PC-3 (cell line): ENCODE data around the gene LOXHD1.

Experiments
- EZH2 ChIP-seq: fragments of 300-600 bp; sonication (generic); IDR thresholded peaks from one replicate; pipeline ENCODE4 v1.6.1; 2017; ENCODE audit warnings: antibody characterized with exemption, mild to moderate bottlenecking, low read length; ENCODE audit not compliant: unreplicated experiment
- TF ChIP-seq, protein P1 (sequence below): fragments of 300-600 bp; sonication (generic); conservative IDR thresholded peaks from 2 replicates; pipeline ENCODE4 v1.5.1; 2017; ENCODE audit warnings: antibody characterized with exemption, low read depth, mild to moderate bottlenecking, low read length

DNA sequence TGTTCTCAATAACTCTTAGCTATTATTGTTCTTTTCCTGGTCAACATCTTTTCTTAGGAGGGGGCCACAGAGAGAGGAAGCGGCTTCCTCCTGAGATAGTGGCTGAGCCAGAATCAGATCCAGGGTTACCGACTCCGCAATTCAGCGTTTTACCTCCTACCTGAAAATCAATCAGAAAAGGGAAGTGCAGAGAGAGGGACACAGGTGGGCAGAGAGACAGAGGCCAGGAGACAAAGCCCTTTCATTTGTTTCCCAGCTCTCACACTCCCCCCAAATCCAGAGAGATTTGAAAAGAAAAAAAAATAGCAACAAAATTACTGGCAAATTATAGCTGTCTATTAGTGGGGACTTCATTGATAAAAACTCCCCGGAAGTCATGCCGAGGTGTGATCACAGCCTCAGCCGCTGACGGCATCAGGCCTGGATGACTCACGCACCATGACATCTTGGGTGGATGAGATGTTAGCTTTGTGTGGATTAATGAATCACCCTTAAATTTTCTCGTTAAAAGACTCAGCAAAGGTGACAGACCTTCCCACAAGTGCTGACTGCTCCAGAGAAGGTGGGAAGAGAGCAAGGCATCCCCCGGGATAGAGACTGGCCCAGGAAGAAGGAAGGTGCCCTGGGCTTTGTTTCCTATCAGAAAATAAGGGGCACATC, 120.7 kb downstream of the LOXHD1 start:
- TF ChIP-seq EZH2, result no peak
- TF ChIP-seq, protein P1, sequence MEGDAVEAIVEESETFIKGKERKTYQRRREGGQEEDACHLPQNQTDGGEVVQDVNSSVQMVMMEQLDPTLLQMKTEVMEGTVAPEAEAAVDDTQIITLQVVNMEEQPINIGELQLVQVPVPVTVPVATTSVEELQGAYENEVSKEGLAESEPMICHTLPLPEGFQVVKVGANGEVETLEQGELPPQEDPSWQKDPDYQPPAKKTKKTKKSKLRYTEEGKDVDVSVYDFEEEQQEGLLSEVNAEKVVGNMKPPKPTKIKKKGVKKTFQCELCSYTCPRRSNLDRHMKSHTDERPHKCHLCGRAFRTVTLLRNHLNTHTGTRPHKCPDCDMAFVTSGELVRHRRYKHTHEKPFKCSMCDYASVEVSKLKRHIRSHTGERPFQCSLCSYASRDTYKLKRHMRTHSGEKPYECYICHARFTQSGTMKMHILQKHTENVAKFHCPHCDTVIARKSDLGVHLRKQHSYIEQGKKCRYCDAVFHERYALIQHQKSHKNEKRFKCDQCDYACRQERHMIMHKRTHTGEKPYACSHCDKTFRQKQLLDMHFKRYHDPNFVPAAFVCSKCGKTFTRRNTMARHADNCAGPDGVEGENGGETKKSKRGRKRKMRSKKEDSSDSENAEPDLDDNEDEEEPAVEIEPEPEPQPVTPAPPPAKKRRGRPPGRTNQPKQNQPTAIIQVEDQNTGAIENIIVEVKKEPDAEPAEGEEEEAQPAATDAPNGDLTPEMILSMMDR, result no peak
